Epithelial cell of prostate (primary cell): ENCODE results near the gene CA14.
"Not testable (repeated sequence)": the region's sequence is repeated elsewhere in the genome, so short reads cannot be mapped to it uniquely, and the experiment has no call there.

Experiments used
- DNase-seq: peaks from one replicate; pipeline ENCODE4 v3.0.0-alpha.2; 2011; ENCODE audit warnings: low read depth, low spot score
- H3K27ac ChIP-seq: fragments of 450-650 bp; 2 replicates; pipeline ENCODE4 v1.5.1; 2017; ENCODE audit warnings: mild to moderate bottlenecking

CA14 gene

DNA sequence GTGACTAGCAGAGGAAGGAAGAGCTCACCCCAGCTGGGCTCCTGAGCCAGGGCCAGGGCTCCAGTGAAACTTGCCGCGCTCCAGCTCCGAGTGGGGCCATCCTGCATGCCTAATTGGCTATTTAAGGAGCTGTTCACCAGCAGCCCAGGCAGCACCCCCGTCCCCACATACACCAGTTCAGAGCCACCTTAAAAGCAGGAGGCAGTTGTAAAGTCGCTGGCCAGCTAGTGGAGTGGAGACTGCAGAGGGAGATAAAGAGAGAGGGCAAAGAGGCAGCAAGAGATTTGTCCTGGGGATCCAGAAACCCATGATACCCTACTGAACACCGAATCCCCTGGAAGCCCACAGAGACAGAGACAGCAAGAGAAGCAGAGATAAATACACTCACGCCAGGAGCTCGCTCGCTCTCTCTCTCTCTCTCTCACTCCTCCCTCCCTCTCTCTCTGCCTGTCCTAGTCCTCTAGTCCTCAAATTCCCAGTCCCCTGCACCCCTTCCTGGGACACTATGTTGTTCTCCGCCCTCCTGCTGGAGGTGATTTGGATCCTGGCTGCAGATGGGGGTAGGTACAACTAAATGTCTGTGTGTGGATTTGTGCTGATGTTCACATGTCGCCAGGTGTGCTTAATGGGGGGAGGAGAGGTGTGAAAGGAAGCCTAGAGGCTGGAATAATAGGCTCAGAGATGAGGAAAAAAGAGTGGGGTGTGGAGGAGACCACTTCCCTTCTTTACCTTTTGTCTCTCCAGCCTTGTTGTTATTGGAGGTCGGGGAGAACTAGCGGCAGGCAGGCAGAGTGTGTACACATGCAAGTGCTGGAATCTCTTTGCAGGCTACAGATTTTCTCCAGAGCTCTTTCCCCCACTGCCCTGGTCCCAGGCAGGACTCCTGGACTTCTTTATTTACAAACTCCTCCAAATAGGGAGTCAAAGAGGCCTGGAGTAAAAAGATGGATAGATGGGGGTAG is at the start of gene CA14:
TSS of gene CA14 (plus strand) at position 151 of the 962 bp plus-strand sequence. CDS start at position 506, 355 bp downstream.
- no peak within 1 kb of the TSS for H3K27ac ChIP-seq
- DNase-seq = no peak

DNA sequence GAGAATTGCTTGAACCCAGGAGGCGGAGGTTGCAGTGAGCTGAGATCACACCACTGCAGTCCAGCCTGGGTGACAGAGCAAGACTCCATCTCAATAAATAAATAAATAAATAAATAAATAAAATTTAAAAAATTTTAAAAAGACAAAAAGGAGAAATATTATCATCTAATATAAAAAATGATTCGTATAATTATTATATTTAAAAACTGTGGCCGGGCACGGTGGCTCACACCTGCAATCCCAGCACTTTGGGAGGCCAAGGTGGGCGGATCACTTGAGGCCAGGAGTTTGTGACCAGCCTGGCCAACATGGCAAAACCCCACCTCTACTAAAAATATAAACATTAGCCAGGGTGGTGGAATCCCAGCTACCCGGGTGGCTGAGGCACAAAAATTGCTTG is 49.1 kb upstream of the CA14 start:
- H3K27ac ChIP-seq, DNase-seq: not testable (repeated sequence)

DNA sequence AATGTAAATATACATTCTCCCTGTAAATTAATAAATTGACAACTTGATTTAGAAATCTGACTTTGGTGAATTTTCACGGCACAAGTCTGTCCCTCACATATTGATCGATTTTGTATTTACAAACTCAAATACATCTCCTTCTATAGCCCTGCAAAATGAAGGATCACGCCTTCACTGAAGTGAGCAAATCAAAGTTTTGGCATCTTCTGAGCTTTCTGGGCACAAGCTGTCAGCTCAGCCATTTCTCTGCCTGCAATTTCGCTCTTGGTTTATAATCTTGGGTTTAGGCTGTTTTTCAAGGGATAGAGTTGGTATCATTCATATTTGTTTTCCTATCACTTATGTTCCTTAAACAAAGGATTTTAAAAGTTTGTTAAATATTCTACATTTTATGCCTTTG is 47.5 kb upstream of the CA14 start:
- no peak overlapping the region for H3K27ac ChIP-seq
- DNase-seq = no peak

DNA sequence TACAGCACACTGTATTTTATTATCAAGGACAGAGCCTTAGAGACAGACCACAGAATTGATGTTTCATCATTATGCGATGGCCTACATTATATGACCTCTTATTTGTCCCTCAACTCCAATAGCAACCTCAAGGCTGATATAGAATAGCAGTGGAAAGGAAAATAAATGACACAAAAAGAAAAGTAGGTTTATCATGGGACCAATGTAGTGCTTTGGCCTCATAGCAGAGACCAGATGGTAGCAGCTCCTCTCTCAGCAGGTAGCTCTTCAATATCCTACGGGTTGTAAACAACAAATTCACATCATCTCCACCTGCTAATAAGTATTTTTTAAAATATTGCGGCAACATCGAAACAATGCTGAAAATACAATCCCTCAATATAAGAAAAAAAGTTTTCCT is 46.9 kb upstream of the CA14 start:
- H3K27ac ChIP-seq = no peak overlapping the region

DNA sequence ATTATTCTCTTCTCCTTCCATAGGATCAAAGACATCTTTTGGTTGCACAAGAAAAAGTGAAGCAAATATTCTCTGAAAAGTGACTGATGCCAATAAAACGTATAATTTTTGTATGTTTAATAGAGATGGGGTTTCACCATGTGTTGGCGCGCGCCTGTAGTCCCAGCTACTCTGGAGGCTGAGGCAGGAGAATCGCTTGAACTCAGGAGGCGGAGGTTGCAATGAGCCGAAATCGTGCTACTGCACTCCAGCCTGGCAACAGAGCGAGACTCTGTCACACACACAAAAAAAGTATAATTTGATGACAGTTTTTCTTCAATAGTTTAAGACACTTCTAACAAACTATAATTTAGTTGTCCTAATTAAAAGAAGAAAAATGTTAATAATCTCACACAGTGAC is 45.5 kb upstream of the CA14 start:
- H3K27ac ChIP-seq = no peak overlapping the region
- no peak for DNase-seq

More for the DNA sequence above, 46.9 kb upstream of the CA14 start:
- DNase-seq = no peak

DNA sequence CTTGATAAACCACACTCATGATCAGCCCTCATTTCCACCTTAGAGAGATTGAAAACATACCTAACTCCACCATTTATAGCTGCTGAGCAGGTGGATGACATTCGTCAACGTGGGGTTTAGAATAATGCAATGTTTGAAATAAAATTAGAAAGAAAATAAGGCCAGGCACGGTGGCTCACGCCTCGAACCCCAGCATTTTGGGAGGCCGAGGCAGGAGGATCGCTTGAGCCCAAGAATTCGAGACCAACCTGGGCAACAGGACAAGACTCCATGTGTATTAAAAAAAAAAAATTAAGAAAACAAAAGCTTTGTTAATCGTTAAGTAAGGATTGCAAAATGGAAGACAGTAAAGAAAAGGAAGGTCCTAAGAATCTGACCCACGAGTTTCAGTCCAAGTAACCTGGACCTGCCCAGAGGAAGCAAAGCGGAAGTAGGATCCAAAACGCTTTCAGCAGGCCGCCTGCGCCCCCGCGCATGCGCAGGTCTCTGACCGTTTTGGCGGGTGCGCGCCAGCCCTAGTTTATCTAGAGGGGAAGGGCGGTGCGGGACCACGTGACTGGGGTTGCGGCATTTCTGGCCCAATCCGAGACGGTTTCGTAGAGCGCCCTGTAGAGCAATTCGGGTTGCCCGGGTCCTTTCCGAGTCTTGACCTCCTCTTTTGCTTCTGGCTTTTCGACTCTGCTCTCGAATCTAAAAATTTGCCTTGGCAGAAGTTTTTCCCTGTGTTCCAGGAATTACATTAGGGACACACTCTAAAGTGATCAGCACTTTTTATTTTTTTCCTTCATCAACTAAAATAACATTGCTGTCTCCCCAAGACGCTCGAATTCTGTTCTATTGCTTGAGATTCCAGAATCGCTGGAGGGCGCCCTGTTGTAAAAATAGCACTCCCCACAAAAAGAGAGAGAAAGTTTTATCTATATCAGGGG is 44.1 kb upstream of the CA14 start:
- peak; percentile 29 for DNase-seq
- H3K27ac ChIP-seq = peak overlapping the region; percentile 31

DNA sequence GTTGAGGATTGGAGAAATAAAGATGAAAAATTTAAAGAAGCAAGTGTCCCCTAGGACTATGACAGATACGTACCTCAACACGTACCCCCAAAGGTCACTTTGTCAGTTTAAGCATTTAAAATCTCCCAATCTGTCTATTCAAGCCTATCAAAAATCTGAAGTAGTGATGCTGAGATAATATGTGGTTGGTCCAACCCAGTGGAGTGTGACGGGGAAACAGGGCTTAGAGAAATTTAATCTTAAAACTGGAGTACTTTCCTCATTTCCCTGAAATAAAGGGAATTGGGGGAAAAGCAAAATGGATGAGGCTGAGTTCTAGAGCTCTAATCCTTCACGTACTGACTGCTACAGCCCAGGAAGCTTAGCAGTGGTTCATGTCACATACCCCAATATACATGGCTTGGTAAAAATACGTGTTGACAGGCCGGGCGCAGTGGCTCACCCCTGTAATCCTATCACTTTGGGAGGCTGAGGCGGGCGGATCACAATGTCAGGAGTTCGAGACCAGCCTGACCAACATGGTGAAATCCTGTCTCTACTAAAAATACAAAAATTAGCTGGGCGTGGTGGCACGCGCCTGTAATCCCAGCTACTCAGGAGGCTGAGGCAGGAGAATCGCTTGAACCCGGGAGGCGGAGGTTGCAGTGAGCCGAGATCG is 43.3 kb upstream of the CA14 start:
- peak overlapping the region; percentile 31 for H3K27ac ChIP-seq

DNA sequence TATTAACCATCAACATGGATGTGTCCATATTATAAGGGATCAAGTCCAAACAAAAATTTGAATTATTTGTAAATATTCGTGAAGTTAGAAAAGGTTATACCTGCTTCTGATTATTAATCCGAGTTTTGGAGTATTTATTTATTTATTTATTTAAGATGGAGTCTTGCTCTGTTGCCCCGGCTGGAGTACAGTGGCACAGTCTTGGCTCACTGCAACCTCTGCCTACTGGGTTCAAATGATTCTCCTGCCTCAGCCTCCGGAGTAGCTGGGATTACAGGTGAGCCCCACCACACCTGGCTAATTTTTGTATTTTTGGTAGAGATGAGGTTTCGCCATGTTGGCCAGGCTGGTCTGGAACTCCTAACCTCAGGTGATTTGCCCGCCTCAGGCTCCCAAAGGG is 41.7 kb upstream of the CA14 start:
- H3K27ac ChIP-seq = not testable (repeated sequence)

More for the DNA sequence above, 43.3 kb upstream of the CA14 start:
- not testable (repeated sequence) for DNase-seq

DNA sequence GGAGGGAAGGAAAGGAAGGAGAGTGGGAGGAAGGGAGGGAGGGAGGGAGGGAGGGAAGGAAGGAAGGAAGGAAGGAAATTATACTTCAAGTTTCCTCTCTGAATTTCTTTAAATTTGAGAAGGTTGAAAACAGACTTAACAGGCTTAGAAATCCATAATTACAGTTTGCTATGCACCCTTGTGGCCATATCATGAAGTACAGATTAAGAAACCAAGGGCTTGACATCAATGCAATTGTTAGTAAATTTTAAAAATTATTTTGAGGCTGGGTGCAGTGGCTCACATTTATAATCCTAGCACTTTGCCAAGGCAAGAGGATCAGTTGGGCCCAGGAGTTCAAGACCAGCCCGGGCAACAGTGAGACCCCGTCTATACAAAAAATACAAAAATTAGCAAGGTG is 36.0 kb upstream of the CA14 start:
- H3K27ac ChIP-seq = no peak overlapping the region
- DNase-seq = no peak

More for the DNA sequence above, 41.7 kb upstream of the CA14 start:
- DNase-seq = not testable (repeated sequence)

DNA sequence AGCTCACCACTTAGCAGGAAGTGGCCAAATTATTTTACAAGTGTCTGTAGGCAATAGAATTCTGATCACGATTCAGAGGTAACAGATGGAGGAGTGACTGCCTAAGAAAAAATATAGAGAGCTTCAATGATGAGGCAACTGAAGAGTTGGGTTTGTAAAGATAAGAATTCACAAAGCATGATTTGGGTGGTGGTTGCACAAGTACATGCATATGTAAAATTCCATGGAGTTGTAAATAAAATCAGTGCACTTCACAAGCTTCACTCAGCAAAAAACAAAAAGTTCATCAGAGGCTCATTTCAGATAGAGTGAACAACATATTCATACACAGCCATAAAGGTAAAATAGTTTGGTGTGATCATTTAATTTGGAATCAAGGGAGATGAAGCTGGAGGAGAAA is 32.6 kb upstream of the CA14 start:
- H3K27ac ChIP-seq = no peak overlapping the region
- no peak for DNase-seq

DNA sequence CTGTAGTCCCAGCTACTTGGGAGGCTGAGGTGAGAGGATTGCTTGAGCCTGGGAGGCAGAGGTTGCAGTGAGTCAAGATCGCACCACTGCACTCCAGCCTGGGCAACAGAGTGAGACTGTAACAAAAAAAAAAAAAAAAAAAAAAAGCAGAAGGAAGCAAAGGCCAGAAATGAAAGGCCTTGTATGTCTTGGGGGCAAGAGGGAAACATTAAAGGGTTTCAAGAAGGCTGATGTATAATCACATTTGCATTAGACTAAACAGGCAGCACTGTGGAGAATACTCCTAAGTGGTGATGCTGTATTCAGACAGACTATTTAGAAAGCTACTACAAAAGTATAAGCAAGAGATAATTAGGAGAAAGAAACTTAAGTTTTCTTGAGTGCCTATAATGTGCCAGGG is 32.0 kb upstream of the CA14 start:
- no peak for DNase-seq
- H3K27ac ChIP-seq = no peak overlapping the region

DNA sequence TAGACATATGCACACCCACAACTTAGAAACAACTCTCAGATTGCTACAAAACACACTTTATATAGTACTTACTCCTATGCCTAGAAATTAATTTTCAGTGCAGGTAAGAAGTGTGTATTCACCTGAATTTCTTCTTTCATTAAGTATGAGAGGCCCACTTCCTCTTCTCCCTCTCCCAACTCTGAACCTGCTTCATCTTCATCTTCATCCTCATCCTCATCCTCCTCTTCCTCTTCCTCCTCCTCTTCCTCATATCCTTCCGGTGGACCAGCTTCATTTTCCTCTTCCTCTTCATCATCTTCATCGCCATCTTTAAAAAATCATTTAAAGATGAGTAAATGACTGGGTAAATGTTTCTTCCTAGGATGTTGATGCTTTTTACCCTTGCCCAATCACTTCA is 31.1 kb upstream of the CA14 start:
- H3K27ac ChIP-seq = no peak overlapping the region
- DNase-seq = no peak

DNA sequence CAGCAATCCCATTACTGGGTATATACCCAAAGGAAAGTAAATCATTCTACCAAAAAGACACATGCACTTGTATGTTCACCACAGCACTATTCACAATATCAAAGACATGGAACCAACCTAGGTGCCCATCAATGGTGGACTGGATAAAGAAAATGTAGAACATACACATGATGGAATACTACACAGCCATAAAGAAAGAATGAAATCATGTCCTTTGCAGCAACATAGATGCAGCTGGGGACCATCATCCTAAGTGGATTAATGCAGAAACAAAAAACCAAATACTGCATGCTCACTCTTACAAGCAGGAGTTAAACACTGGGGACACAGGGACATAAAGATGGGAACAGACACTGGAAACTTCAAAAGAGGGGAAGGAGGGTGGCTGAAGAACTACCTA is 30.3 kb upstream of the CA14 start:
- DNase-seq = no peak
- no peak overlapping the region for H3K27ac ChIP-seq

DNA sequence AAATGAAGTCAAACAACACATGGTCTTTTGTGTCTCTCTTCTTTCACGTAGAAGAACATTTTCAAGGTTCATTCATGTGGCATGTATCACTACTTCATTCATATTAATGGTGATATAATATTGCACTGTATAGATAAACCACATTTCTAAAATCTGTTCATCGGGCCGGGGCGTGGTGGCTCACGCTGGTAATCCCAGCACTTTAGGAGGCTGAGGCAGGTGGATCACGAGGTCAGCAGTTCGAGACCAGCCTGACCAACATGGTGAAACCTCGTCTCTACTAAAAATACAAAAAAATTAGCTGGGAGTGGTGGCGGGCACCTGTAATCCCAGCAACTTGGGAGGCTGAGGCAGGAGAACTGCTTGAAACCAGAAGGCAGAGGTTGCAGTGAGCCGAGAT is 29.3 kb upstream of the CA14 start:
- DNase-seq, H3K27ac ChIP-seq: not testable (repeated sequence)

DNA sequence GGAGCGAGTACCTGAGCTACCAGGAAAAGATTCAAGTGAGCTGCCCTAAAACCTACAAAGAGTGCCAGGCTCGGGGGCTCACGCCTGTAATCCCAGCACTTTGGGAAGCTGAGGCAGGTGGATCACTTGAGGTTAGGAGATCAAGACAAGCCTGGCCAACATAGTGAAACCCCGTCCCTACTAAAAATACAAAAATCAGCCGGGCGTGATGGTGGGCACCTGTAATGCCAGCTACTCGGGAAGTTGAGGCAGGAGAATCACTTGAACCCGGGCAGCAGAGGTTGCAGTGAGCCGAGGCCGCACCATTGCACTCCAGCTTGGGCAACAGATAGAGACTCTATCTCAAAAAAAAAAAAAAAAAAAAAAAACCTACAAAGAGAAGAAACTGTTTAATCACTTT is 24.7 kb upstream of the CA14 start:
- not testable (repeated sequence) for H3K27ac ChIP-seq, DNase-seq

DNA sequence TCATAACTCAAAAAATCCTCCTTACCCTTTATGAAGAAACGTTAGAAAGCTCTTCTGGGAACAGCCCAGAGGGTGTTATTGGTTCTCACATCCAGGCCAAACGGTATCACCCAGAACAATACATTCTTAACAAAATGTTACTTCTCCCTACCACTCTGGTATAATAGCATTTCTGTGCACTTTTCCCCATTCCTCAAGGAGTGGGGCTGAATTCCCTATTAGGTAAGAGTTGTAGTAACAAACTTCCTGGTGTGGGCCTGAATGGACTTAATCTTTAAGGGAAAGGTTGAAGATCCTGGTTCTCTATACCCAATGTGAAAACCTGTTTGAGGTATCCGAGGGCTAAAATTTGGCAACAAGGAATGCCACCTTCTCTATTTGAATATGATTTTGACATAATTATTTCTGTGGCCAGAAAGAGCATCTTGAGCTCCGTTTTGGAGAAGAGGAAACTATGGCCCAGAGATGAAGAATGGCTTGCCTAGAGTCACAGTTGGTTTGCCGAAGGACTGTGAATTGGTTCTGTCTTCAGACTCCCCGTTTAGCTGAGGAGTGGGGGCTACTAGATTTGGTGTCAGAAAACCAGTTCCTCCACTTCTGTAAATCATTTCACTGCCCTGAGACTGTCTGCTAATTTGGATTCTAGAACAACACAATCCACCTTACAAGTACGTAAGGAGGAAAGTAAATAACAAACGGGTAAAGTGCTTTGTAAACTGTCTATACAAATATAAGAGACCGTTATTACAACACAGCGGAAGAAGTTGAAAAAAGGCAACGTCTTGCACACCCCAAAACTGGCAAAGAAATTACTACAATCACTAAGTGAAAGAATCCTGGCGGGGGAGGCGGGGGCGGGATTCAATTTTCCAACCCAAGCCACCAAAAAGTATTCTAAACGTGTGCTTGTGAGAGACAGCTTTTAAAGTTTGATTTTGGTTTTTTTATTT is 23.9 kb upstream of the CA14 start:
- peak overlapping the region; percentile 73 for H3K27ac ChIP-seq
- DNase-seq = no peak

DNA sequence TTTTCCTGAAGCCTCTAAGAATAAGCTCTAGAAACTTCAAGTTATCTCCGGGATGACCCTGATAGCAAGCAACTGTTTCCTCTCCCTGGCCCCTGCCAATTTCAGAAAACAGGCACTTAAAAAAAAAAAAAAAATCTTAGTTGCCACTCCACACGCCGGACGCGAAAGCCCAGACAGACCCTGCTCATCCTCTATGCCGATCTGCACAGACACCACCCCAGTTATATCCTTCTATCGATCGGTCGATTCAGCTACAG is 23.3 kb upstream of the CA14 start:
- no peak for DNase-seq
- peak overlapping the region; percentile 73 for H3K27ac ChIP-seq

DNA sequence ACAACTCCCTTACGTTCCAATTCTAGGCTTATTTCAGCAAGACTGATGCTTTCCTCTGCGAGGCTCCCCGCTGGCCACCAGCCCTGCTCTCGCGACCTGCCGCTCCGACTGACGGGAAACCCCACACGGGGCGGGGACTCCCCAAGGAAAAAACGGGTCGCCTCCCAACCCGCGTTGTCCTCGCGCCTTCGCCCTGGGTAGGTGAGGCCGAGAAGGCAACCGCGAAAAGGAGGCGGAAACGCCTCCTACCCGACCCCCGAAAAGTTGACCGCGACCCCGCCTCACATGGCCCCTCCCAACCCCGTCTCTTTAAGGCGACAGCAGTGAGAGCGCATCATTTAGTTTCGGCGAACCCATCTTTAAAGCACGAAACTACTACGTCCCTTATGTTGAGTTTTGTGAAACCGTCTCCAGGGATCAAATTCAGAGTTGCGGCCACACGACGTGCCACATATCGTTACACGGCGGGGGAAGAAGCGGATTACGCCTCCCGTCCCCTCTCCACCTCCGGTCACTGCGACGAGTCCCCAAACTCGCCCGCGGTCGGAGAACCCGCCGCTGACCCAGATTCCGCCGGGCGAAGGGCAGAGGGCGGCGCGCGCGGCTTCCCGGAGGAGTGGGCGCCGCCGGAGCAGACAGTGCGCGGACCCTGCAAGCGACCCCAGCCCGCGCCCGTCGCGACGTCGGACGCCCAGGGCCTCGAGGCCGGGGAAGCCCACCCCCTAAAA is 22.8 kb upstream of the CA14 start:
- no peak for DNase-seq
- peak overlapping the region; percentile 73 for H3K27ac ChIP-seq

DNA sequence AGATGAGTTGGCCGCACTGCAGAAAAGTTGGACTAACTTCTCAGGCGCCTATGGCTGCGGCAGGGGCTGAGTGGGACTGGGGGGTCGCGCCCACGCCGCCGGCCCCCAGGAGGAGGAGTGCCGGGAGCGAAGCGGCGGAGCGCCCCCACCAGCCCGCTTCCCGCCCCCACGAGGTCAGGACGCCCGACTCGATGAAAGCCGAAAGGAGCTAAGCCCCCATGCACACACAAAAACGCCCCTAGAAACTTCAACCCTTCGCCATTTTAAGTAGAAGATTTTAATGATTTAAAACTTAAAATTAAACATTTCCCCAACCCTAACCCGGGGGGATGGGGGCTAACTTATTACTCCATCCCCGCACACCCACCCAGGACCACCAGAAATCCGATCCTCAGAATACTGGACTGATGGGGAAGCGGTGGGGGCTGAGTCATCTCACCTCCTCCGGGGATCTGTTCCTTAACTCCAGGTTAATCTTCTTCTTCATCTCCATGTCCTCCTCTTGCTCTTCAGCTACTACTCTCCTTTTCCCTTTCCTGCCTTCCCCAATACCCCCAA is 22.2 kb upstream of the CA14 start:
- no peak for DNase-seq
- peak overlapping the region; percentile 73 for H3K27ac ChIP-seq
